Testis (tissue), 3 donors: Measurements from ENCODE around the gene LY6G6C. TPM values are rescaled to one million over a fixed set of nuclear protein-coding genes. Genes with fewer than 3 reads are reported as not detected.

Experiments
- DNase-seq: peaks from one replicate; pipeline ENCODE4 v3.0.0-alpha.2; 2019
- H3K27ac ChIP-seq, 2 donors: fragments of 200-600 bp; sonication (generic); one replicate each; pipeline ENCODE4 v1.5.1; 2019
- H3K27me3 ChIP-seq: fragments of 200-600 bp; sonication (generic); one replicate; pipeline ENCODE4 v1.5.1; 2019
- H3K36me3 ChIP-seq: fragments of 200-600 bp; sonication (generic); one replicate; pipeline ENCODE4 v1.5.1; 2017; ENCODE audit warnings: low read depth; ENCODE audit errors: missing control alignments
- H3K4me1 ChIP-seq: fragments of 200-600 bp; sonication (generic); one replicate; pipeline ENCODE4 v1.5.1; 2019
- H3K4me3 ChIP-seq, 2 donors: fragments of 200-600 bp; sonication (generic); one replicate each; pipeline ENCODE4 v1.5.1; 2017 to 2019
- H3K9me3 ChIP-seq: fragments of 200-600 bp; sonication (generic); one replicate; pipeline ENCODE4 v1.5.1; 2017
- CTCF ChIP-seq, 3 experiments: fragments of 450-650 bp in 2 of 3; fragments of 200-600 bp in 1 of 3; sonication (generic) in 1 of 3; IDR thresholded peaks; one replicate each; pipeline ENCODE4 v1.5.1; 2016 to 2019; ENCODE audit warnings: antibody characterized with exemption in 3 of 3, mild to moderate bottlenecking in 2 of 3, moderate library complexity in 1 of 3
- POLR2A ChIP-seq: fragments of 450-650 bp; IDR thresholded peaks from one replicate; pipeline ENCODE4 v1.6.1; 2017; ENCODE audit warnings: antibody characterized with exemption, mild to moderate bottlenecking, moderate library complexity
- WGBS, 2 donors: methylation state at CpG; one replicate each; pipeline ENCODE4 v1.1.5; 2018; 5-methylcytosine and 5-hydroxymethylcytosine counted together
- intact Hi-C: fragments of 100-400 bp; cut with DNase I; formaldehyde crosslinking; loops from one replicate; pipeline ENCODE4 v1.15.1; 2023; ENCODE audit warnings: low total_unique reads
- polyA plus RNA-seq: library from polyadenylated mRNA; stranded (reverse); fragments of 350-450 nt; fragmentation: Illumina TruSeq; extraction: RNeasy Lipid Tissue Mini Kit (QIAGEN cat#74804); gene quantifications from one replicate; pipeline ENCODE4 v1.2.3, GENCODE V29; 2014; ENCODE audit warnings: low read depth, low replicate concordance; ENCODE audit not compliant: insufficient read depth
- total RNA-seq, 2 donors: library from RNA; depleted of rRNA; stranded (reverse); fragments of >200 nt; gene quantifications; one replicate each; pipeline ENCODE4 v1.2.3, GENCODE V29; 2016

LY6G6C gene
- total and polyA plus RNA-seq, 3 donors from 2014 or later: 0.39 to 1.4 TPM; not detected in 1

- no peak overlapping the region for H3K27ac ChIP-seq
- WGBS, 2 donors: 83 to 88% methylated on average over 6 of the region's 6 CpGs
- H3K36me3 ChIP-seq: no peaks in the 10 kb centered on the region
- TF ChIP-seq POLR2A (no peak), CTCF (IDR thresholded peaks at IDR 0.05) (no peak)
- no peaks in the 10 kb centered on the region for H3K9me3 ChIP-seq
- peaks cover 10% of the 10 kb centered on the region for H3K4me1 ChIP-seq
- H3K4me3 ChIP-seq: no peak overlapping the region
- DNase-seq: no peak
- intact Hi-C loops: no loop called here
- no peaks in the 10 kb centered on the region for H3K27me3 ChIP-seq
Observed at GRCh38 chr6:31705931-31706330, 15.6 kb downstream of the LY6G6C start.

GRCh38 chr6:31702819-31703716 is 18.5 kb downstream of the LY6G6C start, which contains the start of gene ABHD16A:
Gene ABHD16A, minus strand, starts transcription at chr6:31703324. Its CDS starts 43 bp downstream, at chr6:31703281.
- TF ChIP-seq CTCF (IDR thresholded peaks at IDR 0.05) (peak in 2 of 3 experiments; percentile 14 to 33), POLR2A (peak; percentile 97)
- Histone ChIP-seq H3K36me3 (no peaks in the 10 kb centered on the region), H3K27me3 (no peaks in the 10 kb centered on the region), H3K9me3 (no peaks in the 10 kb centered on the region), H3K4me3 (peak within 1 kb of the TSS; percentile 82 to 85), H3K4me1 (peaks cover 10% of the 10 kb centered on the region), H3K27ac (peak within 1 kb of the TSS; percentile 82 to 97)
- WGBS, 2 donors: 1 to 2% methylated on average over 42 to 54 of the region's 54 CpGs
- intact Hi-C loops: no loop called here
- peak; percentile 100 for DNase-seq

- Histone ChIP-seq H3K4me3 (peak overlapping the region; percentile 82 to 85), H3K27me3 (no peaks in the 10 kb centered on the region), H3K36me3 (no peaks in the 10 kb centered on the region), H3K27ac (peak overlapping the region; percentile 82 to 97), H3K4me1 (peaks cover 10% of the 10 kb centered on the region), H3K9me3 (no peaks in the 10 kb centered on the region)
- DNase-seq: peak; percentile 49
- TF ChIP-seq POLR2A (no peak), CTCF (IDR thresholded peaks at IDR 0.05) (no peak)
- intact Hi-C loops: no loop called here
- 0% methylated on average over 10 of the region's 10 CpGs for WGBS, 2 donors
Observed at GRCh38 chr6:31702405-31702818, 19.1 kb downstream of the LY6G6C start.

GRCh38 chr6:31701666-31702404 is 19.7 kb downstream of the LY6G6C start:
- H3K4me3 ChIP-seq: peak overlapping the region; percentile 82 to 85
- peaks cover 10% of the 10 kb centered on the region for H3K4me1 ChIP-seq
- intact Hi-C loops: no loop called here
- no peak for DNase-seq
- 18 to 26% methylated on average over 6 to 7 of the region's 7 CpGs for WGBS, 2 donors
- TF ChIP-seq CTCF (IDR thresholded peaks at IDR 0.05) (no peak), POLR2A (no peak)
- H3K9me3 ChIP-seq: no peaks in the 10 kb centered on the region
- no peaks in the 10 kb centered on the region for H3K27me3 ChIP-seq
- H3K36me3 ChIP-seq: no peaks in the 10 kb centered on the region
- peak overlapping the region; percentile 82 to 97 for H3K27ac ChIP-seq
